Pancreas (tissue), 10 donors: Measurements from ENCODE around the gene KRT35. TPM values are rescaled to one million over a fixed set of nuclear protein-coding genes. Genes with fewer than 3 reads are reported as not detected.

Experiments used
- ATAC-seq, 4 donors: fragments of 200-7000 bp; cut with Tn5 transposase; one replicate each; pipeline versions ENCODE4 v1.8.0 to v1.9.1; 2020; ENCODE audit warnings: mild to moderate bottlenecking in 4 of 4, moderate library complexity in 4 of 4
- DNase-seq, 6 donors: peaks; one replicate each; pipeline ENCODE4 v3.0.0-alpha.2; 2020
- FAIRE-seq: peaks from 2 replicates; lab custom pipeline; 2012; peaks lifted over from hg19 to GRCh38; lab: Jason Lieb, UNC
- H3K27ac ChIP-seq, 4 donors: fragments of 200-600 bp; sonication (generic); 1 replicate in 3 of 4; 2 replicates in 1 of 4; pipeline versions ENCODE4 v1.5.0 to v1.8.0; 2020
- H3K27me3 ChIP-seq, 4 donors: fragments of 200-600 bp; one replicate each; pipeline ENCODE4 v1.8.0; 2021
- H3K36me3 ChIP-seq, 3 donors: fragments of 200-600 bp; sonication (generic) in 1 of 3; one replicate each; pipeline versions ENCODE4 v1.5.0 to v1.8.0; 2020 to 2021
- H3K4me1 ChIP-seq, 3 donors: fragments of 200-600 bp; one replicate each; pipeline ENCODE4 v1.8.0; 2021
- H3K4me3 ChIP-seq, 4 donors: fragments of 200-600 bp; sonication (generic) in 2 of 4; one replicate each; pipeline versions ENCODE4 v1.5.0 to v1.8.0; 2020 to 2021
- H3K9me3 ChIP-seq, 4 donors: fragments of 200-600 bp; one replicate each; pipeline ENCODE4 v1.8.0; 2021
- WGBS, 2 donors: extraction: QIAGEN DNeasy Blood & Tissue Kit; methylation state at CpG; one replicate each; pipeline ENCODE4 v1.1.7; 2013; 5-methylcytosine and 5-hydroxymethylcytosine counted together
- intact Hi-C, 3 donors: fragments of 100-400 bp; cut with DNase I; formaldehyde crosslinking; loops; one replicate each; pipeline versions ENCODE4 v1.11.1 to v1.14.2; 2022
- polyA plus RNA-seq, 2 donors: library from polyadenylated mRNA; stranded (reverse); fragments of 200-250 nt; gene quantifications; one replicate each; pipeline ENCODE4 v1.2.3, GENCODE V29; 2013
- total RNA-seq, 6 donors: library from RNA; stranded (reverse); fragmentation: NEBNext Ultra II Directional in 4 of 6; extraction: Animal tissue kit (Norgen Biotek cat#: 25700) in 4 of 6; gene quantifications; one replicate each; pipeline versions ENCODE4 v1.2.1 to v1.2.4, GENCODE V29; 2021 to 2023
- TF ChIP-seq, protein P1 (sequence below), 4 donors: fragments of 200-600 bp; sonication (generic) in 3 of 4; IDR thresholded peaks; one replicate each; pipeline versions ENCODE4 v1.5.0 to v1.8.0; 2021; ENCODE audit warnings: antibody characterized with exemption in 4 of 4
- donor health status: healthy with polysubstance abuse.
- donor health status: DM: no; HTN: no; CAD: no; lungs with moderate emphysema.
- donor health status: DM: no; HTN: no; CAD: no.
- donor health status: control.
- donor health status: control.
- donor health status: Bipolar disorder and iron deficiency.
- donor health status: DM: yes; HTN: yes; CAD: no.
- donor health status: DM: no; HTN: no; CAD: no.
- donor health status: DM: no; HTN: no; CAD: no.
- donor health status: DM: yes; HTN: yes; CAD: no.

KRT35 gene
- total and polyA plus RNA-seq, 8 donors, result not detected

DNA sequence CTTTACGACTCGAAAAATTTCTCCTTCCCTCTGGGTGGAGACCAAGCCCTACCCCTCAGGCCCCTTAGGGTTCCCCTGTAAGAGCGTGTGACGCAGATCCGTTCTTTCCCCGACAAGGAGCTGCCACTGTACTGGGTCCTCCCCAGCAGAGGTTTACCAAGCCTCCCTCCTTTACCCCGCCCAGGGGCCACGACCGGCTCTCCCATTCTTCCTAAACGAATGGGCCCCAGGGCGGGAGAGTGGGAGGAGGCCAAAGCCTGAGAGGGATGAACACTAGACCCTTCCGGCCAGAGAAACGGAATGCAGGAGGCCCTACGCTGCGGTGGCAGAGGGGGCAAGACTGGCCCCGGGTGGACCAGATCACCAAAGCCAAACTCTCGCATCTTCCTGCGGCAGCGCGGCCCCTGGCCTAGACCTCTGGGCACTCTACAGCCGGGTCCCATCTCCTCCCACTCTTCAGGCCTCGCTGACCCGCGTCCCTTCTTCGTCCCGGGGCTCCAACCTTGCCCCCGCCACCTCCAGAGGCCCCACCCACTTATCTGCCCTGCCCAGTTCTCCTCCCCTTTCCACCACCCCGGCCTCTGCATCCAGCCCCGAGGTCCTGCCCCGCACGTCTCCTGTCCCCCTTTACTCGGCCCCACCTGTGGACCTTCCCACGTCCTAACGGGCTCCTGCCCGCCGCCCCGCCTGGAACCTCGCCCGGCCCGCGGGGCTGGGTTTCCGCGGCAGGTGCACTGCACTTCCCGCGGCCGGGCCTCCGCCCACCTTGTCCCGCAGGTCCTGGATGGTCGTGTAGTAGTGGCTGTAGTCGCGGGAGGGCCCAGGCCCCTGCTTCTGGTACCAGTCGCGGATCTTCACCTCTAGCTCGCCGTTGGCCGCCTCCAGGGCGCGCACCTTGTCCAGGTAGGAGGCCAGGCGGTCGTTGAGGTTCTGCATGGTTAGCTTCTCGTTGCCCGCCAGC, 46.4 kb upstream of the KRT35 start:
- FAIRE-seq, result no peak

GRCh38 chr17:41524261-41524660, 43.3 kb upstream of the KRT35 start:
- FAIRE-seq, result no peak
- peak in 2 of 6 donors; percentile 6 to 34 for DNase-seq
- Histone ChIP-seq H3K27ac (no peak overlapping the region), H3K9me3 (no peaks in the 10 kb centered on the region), H3K36me3 (no peaks in the 10 kb centered on the region), H3K4me3 (no peak overlapping the region), H3K4me1 (peaks cover 0 to 6% (median 4%) of the 10 kb centered on the region in 3 donors), H3K27me3 (peaks cover 0 to 7% (median 0%) of the 10 kb centered on the region in 4 donors)
- TF ChIP-seq, protein P1, sequence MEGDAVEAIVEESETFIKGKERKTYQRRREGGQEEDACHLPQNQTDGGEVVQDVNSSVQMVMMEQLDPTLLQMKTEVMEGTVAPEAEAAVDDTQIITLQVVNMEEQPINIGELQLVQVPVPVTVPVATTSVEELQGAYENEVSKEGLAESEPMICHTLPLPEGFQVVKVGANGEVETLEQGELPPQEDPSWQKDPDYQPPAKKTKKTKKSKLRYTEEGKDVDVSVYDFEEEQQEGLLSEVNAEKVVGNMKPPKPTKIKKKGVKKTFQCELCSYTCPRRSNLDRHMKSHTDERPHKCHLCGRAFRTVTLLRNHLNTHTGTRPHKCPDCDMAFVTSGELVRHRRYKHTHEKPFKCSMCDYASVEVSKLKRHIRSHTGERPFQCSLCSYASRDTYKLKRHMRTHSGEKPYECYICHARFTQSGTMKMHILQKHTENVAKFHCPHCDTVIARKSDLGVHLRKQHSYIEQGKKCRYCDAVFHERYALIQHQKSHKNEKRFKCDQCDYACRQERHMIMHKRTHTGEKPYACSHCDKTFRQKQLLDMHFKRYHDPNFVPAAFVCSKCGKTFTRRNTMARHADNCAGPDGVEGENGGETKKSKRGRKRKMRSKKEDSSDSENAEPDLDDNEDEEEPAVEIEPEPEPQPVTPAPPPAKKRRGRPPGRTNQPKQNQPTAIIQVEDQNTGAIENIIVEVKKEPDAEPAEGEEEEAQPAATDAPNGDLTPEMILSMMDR (IDR thresholded peaks at IDR 0.05), result no peak
- no peak for ATAC-seq
- 88 to 89% methylated on average over 11 of the region's 11 CpGs for WGBS, 2 donors
- intact Hi-C loops, result loop anchor here in 1 of 3 donors (10.0 kb wide), 1 partner anchor 619 kb away; no protein-coding TSS in a partner anchor

More for the DNA sequence above, 46.4 kb upstream of the KRT35 start:
- no peaks in the 10 kb centered on the region for H3K4me1 ChIP-seq
- no peaks in the 10 kb centered on the region for H3K9me3 ChIP-seq
- no peaks in the 10 kb centered on the region for H3K36me3 ChIP-seq
- peak overlapping the region; percentile 15 to 51 (median 36) for H3K4me3 ChIP-seq
- peak; percentile 46 to 76 (median 66) for ATAC-seq
- intact Hi-C loops, result loop anchor here in 1 of 3 donors (10.0 kb wide), 1 partner anchor 623 kb away; no protein-coding TSS in a partner anchor
- H3K27me3 ChIP-seq, result peaks cover 0 to 7% (median 0%) of the 10 kb centered on the region in 4 donors
- peak; percentile 35 to 82 (median 48) for DNase-seq
- peak overlapping the region; percentile 67 to 80 (median 78) for H3K27ac ChIP-seq
- TF ChIP-seq, protein P1 (IDR thresholded peaks at IDR 0.05), result no peak
- 12 to 14% methylated on average over 62 of the region's 62 CpGs for WGBS, 2 donors

DNA sequence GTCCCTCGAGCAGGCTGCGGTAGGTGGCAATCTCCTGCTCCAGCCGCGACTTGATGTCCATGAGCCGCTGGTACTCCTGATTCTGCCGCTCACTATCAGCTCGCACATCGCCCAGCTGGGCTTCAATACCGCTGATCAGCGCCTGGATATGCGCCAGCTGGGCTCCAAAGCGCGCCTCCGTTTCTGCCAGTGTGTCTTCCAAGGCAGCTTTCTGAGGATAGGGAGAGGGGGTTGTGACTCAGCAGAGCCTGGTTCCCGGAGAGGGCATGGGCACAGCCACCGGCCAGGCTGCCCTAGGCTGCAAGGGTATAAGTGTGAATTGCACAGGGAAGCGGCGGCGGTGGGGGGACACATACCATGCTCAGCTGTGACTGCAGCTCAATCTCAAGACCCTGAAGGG, 42.8 kb upstream of the KRT35 start:
- H3K27me3 ChIP-seq, result peaks cover 0 to 7% (median 0%) of the 10 kb centered on the region in 4 donors
- TF ChIP-seq, protein P1 (IDR thresholded peaks at IDR 0.05), result no peak
- ATAC-seq, result no peak
- peaks cover 0 to 6% (median 4%) of the 10 kb centered on the region in 3 donors for H3K4me1 ChIP-seq
- FAIRE-seq, result no peak
- H3K27ac ChIP-seq, result no peak overlapping the region
- no peaks in the 10 kb centered on the region for H3K9me3 ChIP-seq
- intact Hi-C loops, result loop anchor here in 1 of 3 donors (10.0 kb wide), 1 partner anchor 619 kb away; no protein-coding TSS in a partner anchor
- peak in 1 of 6 donors; percentile 39 for DNase-seq
- H3K36me3 ChIP-seq, result no peaks in the 10 kb centered on the region
- no peak overlapping the region for H3K4me3 ChIP-seq
- WGBS, 2 donors, result 77 to 82% methylated on average over 19 of the region's 19 CpGs

DNA sequence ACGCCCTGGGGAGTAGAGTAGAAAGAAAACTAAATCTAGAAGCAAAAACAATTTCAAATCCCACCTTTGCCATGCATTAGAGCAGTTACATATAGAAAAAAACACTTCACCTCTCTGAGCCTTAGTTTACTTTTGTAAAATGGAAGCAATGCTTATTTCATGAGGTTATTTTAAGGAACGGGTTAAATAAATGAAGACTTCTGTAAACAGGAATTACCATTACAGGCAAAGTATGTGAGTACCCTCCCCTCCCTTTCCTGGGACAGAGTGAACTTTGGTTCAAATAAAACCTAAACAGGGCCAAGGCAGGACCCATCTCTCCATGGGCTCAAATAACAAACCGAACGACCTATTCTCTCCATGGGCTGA, 42.3 kb upstream of the KRT35 start:
- Histone ChIP-seq H3K36me3 (no peaks in the 10 kb centered on the region), H3K27me3 (peaks cover 0 to 3% (median 0%) of the 10 kb centered on the region in 4 donors), H3K27ac (peak overlapping the region in 1 of 4 donors; percentile 30), H3K4me3 (no peak overlapping the region), H3K9me3 (no peaks in the 10 kb centered on the region), H3K4me1 (peaks cover 0 to 6% (median 4%) of the 10 kb centered on the region in 3 donors)
- FAIRE-seq (no peak), DNase-seq (no peak), ATAC-seq (no peak)
- TF ChIP-seq, protein P1 (IDR thresholded peaks at IDR 0.05), result no peak
- 74 to 83% methylated on average over 4 of the region's 4 CpGs for WGBS, 2 donors
- intact Hi-C loops, result loop anchor here in 1 of 3 donors (10.0 kb wide), 1 partner anchor 618 kb away; no protein-coding TSS in a partner anchor
